HepG2 (cell line): Measurements from ENCODE around the gene GPR37L1.

Experiments
- CTCF ChIP-seq: sonication (generic); formaldehyde crosslinking; IDR thresholded peaks from 2 replicates; pipeline ENCODE4 v1.5.0; 2020; ENCODE audit warnings: mild to moderate bottlenecking, missing genetic modification reagents, moderate library complexity
- E2F5 ChIP-seq: sonication (generic); formaldehyde crosslinking; conservative IDR thresholded peaks from 2 replicates; pipeline ENCODE4 v1.4.0; 2020; ENCODE audit warnings: missing genetic modification reagents
- FOXP1 ChIP-seq, 2 experiments: fragments of 450-650 bp in 1 of 2; IDR thresholded peaks; 2 replicates each; pipeline ENCODE4 v1.6.1; 2017 to 2018; ENCODE audit warnings: antibody characterized with exemption in 1 of 2
- IRF9 ChIP-seq: sonication (generic); formaldehyde crosslinking; IDR thresholded peaks from 2 replicates; pipeline ENCODE4 v1.8.0; 2022; ENCODE audit warnings: missing genetic modification reagents, mild to moderate bottlenecking, borderline replicate concordance
- NFYC ChIP-seq: IDR thresholded peaks from 2 replicates; pipeline ENCODE4 v1.6.1; 2016; ENCODE audit warnings: missing genetic modification reagents, missing compliant biosample characterization
- TF ChIP-seq, protein P1 (sequence below): IDR thresholded peaks from 2 replicates; pipeline ENCODE4 v1.6.1; 2012; ENCODE audit warnings: inconsistent platforms

DNA sequence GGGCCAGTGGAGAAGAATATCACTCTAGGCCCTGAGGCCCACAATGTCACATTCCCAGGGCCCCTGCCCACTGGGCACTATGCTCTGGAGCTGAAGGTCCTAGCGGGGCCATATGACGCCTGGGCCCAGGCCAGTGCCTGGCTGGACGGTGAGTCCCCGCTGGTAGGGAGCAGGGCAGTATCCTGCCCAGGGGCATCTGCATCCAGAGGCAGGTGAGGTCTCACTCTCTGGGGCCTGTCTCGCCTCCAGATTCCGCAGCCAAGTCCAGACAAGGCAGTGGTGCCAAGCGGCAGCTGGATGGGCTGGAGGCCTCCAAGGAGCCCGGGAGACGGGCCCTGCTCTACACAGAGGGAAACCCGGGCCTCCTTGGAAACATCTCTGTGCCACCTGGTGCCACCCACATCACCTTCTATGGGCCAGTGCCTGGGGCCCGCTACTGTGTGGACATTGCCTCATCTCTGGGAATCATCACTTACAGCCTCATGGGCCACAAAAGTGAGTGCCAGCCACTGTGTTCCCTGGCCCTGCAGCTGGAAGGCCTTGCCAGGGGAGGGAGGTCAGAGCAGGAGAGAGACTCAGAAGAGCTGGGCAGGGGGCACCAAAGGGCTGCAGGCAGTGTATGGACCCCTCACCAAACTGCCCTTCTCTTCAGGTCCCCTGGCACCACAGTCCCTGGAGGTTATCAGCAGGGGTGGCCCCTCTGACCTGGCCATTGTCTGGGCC lies 48.7 kb downstream of the GPR37L1 start:
- TF ChIP-seq CTCF (no peak), FOXP1 (IDR thresholded peaks at IDR 0.05) (no peak), FOXP1 (CRISPR knock-in tag; IDR thresholded peaks at IDR 0.05) (no peak), NFYC (CRISPR knock-in tag) (no peak), IRF9 (no peak), E2F5 (CRISPR knock-in tag) (no peak)
- TF ChIP-seq, protein P1, sequence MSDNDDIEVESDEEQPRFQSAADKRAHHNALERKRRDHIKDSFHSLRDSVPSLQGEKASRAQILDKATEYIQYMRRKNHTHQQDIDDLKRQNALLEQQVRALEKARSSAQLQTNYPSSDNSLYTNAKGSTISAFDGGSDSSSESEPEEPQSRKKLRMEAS: no peak
